Activated gamma-delta T cell (primary cell): ENCODE data around the gene BRICD5.
"Not testable (repeated sequence)": the region's sequence is repeated elsewhere in the genome, so short reads cannot be mapped to it uniquely, and the experiment has no call there.

Source experiments
- DNase-seq: peaks from one replicate; lab custom pipeline; 2025; lab: John Stamatoyannopoulos, UW

BRICD5 gene

DNA sequence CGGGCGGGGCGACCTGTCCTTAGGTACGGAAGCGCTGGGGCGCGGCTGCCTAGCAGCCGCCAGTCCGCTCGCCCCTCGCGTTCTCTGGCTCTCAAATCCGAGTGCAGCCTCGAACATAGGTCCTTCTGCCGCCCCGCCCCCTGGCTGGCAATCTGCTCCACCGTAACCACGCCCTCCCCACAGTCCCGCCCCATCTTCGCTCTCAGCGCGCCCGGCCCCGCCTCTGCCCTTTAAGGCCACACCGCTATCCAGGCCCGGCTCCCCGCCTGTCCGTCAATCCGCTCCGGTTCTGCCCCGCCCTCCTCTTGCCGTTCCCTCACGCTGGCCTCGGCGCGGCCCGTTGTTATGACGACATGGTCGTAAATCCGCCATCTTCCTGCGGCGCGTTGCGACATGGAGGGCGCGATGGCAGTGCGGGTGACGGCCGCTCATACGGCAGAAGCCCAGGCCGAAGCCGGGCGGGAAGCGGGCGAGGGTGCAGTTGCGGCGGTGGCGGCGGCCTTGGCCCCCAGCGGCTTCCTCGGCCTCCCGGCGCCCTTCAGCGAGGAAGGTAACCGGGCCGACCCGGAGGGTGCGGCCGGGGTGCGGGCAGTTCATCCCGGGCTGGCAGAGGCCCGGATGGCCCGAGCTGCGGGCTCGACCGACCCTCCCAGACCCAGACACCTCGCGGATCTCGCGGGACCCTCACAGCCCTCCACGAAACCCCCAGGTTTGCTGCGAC is 12.7 kb upstream of the BRICD5 start, which contains the start of gene E4F1:
Gene E4F1 (plus strand): TSS at position 371 of the 721 bp plus-strand sequence. CDS start 23 bp downstream, at position 394.
- peak; percentile 97 for DNase-seq

DNA sequence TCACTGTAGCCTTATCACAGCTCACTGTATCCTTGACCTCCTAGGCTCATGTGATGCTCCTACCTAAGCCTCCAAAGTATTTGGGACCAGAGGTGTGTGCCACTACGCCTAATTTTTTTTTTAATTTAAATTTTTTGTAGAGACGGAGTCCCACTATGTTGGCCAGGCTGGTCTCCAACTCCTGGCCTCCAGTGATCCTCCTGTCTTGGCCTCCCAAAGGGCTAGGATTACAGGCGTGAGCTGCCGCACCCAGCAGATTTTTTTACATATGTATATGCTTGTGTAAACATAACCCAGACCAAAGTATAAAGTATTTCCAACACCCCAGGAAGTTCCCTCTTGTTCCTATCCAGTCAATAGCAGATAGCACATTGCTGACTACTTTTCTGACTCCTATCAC is 5.7 kb upstream of the BRICD5 start:
- no peak for DNase-seq

DNA sequence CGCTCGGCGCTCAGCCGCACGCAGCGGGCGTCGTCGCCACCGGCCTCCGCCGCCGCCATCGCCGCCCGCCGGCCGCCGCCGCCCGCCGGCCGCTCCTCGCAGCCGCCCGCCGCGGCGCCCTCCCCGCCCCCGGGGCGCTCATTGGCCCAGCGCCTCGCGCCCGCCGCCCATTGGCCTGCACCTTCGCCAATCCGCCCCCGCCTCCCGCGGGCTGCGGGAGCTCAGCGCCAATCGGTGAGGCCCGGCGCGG is 4.0 kb upstream of the BRICD5 start, which contains the start of gene PGP:
Gene PGP (minus strand): TSS at position 122 of the 250 bp plus-strand sequence. CDS start 63 bp downstream, at position 59.
- DNase-seq: peak; percentile 98

DNA sequence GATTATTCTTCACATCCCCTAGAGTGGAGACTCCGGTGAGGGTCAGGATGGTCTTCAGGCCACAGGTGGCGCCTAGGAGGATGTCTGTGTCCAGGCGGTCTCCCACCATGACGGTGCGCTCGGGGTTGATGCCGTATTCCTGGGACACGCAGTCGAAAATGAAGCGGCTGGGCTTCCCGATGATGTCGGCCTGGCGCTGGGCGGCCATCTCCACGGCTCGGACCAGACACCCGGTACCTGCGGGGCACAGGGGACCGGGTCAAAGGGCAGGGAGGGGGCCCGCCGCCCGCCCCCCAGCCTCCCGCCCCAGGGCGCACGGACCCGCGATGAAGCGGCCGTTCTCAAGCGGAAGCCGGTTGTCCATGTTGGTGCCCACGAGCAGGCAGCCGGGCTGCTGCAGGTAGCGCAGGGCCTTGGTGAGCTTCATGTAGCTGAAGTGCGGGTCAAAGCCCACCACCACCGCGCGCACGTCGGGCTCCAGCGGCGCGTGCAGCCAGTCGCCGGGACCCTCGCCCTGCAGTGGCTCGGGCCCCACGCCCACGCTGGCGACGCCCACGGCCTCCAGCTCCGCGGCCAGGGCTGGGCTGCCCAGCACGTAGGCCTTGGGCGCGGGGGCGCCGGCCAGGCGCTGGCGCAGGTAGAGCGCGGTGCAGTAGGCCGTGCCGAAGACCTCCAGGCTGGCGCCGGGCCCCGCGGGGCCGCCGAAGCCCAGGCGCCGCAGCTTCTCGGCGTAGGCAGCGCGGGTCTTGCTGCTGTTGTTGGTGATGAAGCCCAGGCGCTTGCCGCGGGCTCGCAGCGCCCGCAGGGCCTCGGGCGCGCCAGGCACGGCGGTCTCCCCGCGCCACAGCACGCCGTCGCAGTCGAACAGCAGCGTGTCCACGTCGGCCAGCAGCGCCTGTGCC is 3.4 kb upstream of the BRICD5 start:
- DNase-seq: no peak

DNA sequence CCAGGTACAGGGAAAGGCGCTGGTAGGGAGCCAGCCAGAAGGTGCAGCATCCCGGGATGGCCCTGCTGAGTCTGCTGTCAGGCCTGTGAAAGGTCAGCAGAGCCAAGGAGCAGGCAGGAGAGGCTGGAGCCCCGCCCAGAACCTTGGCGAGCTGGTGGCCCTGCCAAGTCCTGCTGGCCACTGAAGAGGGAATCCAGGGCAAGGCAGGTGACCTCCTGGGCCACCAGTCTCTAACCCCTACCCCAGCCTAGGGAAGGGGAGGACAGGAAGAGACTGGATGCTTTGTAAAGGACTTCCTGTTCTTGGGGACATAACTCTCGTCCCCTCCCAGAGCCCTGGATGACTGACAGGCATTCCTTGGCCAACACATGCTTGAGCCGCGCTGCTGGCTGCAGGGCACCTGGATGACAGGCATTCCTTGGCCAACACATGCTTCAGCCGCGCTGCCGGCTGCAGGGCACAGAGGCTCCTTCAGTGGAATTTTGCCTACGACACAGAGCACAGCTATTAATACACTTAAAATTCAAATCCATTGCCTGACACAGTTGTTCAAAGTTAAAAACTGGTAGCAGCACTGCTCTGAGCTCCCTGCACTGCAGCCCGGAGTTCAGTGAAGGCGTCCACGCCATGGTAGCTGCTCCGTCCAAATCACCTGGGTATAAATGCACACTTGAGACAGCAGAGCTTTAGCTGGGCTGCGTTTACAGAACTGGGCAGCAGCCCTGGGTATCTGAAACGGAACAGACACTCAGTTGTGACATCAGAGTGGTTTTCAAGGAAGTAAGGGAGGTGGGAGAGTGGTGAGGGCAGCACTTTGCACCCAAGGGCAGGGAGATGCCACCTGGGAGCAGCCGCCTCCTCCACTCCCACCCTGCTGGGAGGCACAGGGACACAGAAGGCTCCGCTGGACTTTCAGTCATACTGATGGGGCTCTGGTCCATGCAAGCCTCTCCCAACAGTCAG is 2.0 kb upstream of the BRICD5 start:
- DNase-seq: no peak

DNA sequence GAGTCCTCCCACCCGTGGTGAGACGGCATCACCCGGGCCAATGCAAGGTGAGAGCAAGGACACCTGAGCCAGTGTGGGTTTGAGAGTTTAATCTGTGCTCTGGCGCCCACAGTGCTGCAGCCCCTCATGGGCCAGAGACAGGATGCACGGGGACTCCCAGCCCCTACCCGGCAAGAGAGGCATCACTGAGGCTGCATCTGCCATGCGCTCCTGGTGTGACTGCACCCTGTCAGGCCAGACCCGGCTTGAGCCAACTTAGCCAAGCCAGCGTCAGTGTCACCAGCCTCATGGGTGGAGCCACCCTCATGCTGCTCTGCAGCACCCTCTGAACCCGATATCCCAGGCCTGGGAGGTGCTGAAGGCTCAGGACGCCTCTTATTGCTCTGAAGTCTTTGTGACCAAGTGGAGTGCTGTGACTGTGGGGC is 1.3 kb upstream of the BRICD5 start:
- no peak for DNase-seq

DNA sequence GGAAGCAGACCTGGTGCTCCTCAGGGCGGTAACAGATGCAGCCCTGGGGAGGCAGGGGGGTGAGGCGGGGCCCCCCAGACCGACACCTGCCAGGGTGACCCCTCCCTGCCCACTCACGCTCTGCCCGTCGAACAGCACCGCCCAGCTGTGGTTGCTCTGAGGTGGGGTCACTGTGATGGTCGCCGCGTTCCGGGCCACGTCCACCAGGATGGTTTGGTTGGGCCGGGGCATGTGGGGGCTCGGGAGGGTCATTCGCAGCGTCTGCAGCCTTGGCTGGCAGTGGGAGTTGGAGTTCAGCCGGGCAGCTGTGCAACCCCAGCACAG is 692 bp downstream of the BRICD5 start:
- no peak for DNase-seq

DNA sequence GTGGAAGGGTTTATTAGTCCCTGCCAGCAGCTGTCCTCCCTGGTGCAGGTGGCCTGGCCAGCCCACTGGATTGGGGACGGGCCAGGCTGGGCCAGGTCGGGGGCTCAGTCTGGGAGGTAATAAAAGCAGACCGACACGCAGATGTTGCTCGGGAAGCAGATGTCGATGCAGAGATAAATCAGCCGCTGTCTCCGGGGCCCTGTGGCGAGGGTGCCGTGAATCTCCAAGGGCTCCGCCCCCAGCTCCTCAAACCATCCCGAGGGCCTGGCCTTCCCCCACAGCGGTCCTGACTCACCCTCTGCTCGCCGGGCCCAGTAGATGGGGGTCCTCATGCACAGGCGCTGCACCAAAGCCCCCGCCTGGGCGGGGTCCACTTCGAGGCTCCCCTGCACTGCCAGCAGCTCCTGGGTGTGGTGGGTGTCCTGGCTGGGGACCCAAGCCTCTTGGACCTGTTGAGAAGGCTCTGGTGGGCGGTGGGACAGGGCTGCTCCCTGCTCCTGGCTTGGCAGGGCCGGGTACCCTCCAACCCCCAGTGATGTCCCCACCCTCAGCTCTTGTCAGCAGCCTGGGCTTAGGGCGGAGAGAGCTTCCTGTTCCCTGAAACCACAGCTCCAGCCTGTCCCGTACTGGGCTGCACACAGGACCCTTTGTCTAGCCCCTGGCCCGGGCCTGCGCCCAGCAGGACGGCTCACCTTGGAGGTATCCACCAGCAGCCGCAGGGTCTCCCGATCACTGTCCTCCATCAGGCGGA is 1.2 kb downstream of the BRICD5 start:
- DNase-seq: no peak

DNA sequence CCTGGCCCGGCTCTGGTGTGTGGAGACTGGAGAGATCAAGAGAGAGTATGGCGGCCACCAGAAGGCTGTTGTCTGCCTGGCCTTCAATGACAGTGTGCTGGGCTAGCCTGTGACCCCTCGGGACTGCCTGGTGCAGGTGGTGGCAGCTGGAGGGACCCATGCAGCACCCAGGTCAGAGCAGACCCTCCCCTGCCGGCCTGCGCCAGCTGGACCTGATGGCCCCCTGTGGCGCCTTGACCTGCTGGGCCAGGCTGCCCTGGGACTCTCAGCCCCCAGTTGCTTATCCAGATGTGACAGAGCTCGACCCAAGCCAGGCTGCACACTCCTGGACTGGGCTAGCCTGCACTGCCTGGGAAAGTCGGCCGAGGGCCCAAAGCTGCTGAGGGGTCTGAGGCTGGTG is 1.9 kb downstream of the BRICD5 start:
- DNase-seq: no peak

DNA sequence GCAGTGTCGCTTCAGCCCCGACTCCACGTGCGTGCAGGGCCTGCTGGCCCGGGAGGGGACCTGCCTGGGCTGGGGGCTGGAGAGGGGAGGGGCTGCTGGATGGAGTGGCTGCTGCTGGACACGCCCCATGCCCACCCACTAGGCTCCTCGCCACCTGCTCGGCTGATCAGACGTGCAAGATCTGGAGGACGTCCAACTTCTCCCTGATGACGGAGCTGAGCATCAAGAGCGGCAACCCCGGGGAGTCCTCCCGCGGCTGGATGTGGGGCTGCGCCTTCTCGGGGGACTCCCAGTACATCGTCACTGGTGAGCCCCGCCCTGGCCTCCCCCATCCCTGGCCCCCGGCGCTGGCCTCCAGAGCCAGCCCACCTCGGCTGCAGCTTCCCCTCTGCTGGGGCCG is 2.4 kb downstream of the BRICD5 start:
- DNase-seq: no peak

DNA sequence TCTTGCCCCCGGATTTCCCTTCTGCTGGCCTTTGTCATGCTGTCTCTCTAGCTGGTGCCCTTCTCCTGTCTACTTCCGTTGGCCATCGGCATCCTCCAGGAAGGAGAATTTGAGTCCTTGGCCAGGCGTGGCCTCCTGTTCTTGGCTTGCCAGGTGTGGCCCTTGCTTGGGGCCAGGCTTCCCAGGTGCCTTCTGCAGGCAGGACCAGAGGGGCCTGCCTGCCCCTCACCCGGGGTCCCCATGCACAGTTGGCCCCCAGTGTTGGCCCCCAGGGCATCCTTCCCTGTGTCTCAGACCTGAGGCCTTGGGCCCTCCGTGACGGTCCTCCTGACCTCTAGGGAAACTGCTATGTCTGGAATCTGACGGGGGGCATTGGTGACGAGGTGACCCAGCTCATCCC is 2.8 kb downstream of the BRICD5 start:
- no peak for DNase-seq

DNA sequence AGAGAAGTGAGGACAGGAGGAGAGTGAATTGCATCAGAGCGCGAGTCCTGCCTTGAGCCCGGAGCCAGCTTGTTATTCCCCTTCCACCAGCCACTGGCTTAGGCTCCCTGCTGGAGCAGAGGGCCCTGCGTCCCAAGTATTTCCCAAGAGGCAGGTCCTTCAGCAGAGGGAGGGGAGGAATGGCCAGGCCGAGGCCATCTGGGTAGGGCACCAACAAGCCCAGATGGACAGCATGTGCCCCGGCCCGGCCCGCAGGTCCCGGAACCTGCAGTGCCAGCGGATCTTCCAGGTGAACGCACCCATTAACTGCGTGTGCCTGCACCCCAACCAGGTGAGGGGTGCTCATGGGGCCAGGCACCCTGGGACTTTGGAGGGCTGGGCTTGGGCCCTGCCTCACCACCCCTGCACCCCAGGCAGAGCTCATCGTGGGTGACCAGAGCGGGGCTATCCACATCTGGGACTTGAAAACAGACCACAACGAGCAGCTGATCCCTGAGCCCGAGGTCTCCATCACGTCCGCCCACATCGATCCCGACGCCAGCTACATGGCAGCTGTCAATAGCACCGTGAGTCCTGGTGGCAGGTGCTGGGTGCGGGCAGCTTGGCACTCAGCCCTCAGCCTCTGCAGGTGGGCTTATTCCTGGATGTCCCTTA is 3.8 kb downstream of the BRICD5 start:
- DNase-seq: no peak

DNA sequence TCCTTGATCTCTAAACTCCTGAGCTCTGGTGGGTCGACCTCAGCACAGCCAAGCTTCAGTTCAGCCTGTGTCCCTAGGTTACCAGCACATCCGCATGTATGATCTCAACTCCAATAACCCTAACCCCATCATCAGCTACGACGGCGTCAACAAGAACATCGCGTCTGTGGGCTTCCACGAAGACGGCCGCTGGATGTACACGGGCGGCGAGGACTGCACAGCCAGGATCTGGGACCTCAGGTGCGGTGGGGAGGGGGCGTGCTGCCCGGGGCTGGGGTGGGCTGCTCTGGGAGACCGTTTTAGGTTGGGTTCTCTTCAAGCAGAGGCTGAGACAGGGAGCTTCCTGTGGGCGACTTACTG is 4.3 kb downstream of the BRICD5 start:
- DNase-seq: no peak

DNA sequence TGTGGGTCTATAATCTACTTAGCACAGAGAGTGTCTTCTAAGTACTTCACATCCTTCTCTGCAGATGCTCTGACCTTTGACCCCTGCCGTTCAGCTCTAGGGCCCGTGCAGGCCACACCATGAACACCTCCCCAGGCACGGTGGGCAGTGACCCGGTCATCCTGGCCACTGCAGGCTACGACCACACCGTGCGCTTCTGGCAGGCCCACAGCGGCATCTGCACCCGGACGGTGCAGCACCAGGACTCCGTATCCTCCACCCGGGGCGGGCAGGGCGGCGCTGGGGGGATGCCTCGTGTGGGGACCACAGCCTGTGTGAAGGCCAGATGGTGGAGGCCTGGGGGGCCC is 4.7 kb downstream of the BRICD5 start:
- no peak for DNase-seq

DNA sequence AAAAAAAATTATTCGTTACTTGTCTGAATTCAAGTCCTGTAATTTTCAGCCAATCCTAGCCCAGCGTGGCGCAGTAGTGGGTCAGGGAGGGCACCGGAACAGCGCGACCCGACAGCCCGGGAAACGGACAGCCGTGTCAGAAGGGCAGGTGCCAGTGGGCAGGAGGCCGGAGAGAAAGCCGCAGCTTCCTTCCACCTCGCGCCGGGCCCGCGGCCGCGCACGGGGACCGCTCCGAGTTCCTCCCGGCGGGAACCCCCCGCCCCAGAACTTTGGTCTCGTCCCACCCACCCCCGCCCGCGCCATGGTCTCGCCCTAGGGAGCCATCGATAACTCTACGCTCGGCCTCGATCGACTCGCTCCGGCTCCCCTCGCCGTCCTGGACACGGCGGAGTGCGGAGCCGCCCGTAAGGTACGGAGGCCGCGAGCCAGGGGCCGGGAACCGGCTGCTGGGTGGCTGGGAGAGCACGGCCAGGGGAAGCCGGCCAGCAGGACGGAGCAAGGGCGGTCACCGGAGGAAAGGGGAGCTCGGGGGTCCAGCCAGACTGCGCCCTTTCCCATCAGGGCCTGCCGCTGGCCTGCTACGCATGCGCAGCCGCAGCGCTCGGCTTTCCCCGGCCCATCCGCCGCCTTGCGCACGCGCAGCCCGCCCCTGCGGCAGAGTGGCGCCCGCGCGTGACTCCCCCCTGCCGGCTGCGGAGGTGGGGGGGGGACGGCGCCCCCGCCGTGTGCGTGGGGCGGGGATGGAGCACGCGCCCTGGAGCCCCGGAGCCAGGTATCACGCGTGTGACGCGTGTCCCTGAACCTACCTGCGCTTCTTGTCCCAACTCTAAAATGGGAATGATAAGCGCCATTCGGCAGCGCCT is 5.3 kb downstream of the BRICD5 start, which contains the start of gene MLST8:
Gene MLST8 (plus strand): TSS at position 351 of the 863 bp plus-strand sequence. CDS start 632 bp downstream, outside the sequence.
- peak; percentile 92 for DNase-seq

DNA sequence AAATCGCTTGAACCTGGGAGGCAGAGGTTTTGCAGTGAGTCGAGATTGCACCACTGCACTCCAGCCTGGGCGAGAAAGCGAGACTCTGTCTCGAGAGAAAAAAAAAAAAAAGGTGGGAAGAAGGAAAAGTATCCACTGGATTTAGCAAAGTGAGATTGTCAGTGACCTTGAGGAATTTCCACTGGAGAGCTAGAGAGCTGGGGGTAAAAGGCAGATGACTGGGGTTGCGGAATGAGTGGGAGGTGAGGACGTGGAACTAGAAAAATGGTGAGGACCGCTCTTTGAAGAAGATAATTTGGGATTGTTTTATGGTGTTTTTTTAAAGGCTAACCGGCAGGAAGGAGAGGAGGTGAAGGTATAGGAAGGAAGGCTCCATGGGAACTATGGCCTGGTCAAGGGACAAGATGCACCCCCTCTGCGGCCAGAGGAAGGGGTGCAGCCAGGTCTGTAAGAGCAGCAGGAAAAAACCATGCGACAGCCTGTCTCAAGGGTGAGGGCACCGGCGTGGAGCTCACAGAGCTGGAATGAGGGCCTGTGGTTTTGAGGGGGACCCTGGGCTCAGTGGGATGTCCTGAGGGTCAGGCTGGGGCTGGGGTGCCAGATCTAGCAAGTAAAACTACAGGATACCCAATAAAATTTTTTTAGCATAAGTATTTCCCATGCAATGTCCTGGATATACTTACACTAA is 6.1 kb downstream of the BRICD5 start:
- no peak for DNase-seq

DNA sequence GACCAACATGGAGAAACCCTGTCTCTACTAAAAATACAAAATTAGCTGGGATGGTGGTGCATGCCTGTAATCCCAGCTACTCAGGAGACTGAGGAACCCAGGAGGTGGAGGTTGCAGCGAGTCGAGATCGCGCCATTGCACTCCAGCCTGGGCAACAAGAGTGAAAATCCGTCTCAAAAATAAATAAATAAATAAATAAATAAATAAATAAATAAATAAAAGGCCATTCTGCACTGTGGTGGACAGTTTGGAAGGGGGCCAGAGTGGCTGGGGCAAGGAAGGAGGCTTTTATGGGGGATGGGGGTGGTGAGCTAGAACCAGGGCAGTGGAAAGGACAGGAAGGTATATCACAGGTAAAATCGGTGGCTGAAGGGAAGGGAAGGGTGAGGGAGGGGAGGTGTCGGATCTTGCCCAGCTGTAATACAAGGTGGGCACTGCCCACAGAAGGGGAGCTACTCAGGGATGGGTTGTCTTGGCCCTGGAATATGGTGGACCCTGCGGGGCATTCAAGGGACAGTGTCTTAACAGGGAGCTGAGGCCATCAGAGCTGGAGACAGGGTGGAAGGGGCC is 7.5 kb downstream of the BRICD5 start:
- not testable (repeated sequence) for DNase-seq

DNA sequence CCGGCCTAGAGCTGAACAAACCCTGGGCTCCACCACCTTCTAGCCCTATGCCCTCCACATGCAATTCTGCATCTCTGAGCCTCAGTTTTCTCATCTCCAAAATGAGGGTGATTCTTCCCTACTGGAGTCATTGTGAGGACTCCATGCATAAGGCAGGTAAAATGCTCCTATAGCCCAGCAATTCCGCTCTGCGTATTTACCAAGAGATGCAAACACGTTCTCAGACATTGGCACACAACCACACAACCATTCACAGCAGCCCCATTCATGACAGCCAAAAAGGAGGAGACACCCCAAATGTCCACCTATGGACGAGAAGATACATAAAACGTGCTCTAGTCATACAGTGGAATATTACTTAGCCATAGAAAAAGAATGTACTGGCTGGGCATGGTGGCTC is 10.3 kb downstream of the BRICD5 start:
- no peak for DNase-seq

DNA sequence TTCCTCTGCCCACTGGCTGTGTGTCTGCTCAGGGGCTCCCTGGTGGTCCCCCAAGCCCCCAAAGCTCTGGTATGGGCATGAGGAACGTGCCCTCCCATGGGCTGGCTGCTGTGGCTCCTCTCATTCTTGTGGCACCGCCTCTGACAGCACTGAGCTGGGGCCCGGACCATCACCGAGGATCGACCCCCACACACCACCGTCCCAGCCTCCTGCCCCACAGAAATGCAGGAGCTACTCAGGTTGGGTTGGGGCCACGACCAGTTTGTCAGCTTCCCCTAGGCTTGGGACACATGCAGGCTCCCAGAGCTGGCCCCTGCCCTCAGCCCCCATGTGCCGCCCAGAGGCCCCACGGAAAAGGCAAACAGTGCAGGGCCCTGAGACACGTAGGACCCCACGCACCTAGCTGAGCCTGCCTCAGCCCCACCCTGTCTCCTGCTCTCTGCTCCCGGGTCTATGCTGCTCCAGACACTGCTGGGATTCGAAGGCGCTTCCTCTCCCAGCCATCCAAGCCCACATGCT is 11.0 kb downstream of the BRICD5 start:
- no peak for DNase-seq
